IPS DF 19.7 (cell line): ENCODE measurements around the gene C20orf96.
"Not testable (repeated sequence)": the region's sequence is repeated elsewhere in the genome, so short reads cannot be mapped to it uniquely, and the experiment has no call there.

Source experiments
- DNase-seq: peaks from one replicate; pipeline ENCODE4 v3.0.0-alpha.2; 2013; ENCODE audit warnings: low read depth, low spot score

Gene C20orf96

DNA sequence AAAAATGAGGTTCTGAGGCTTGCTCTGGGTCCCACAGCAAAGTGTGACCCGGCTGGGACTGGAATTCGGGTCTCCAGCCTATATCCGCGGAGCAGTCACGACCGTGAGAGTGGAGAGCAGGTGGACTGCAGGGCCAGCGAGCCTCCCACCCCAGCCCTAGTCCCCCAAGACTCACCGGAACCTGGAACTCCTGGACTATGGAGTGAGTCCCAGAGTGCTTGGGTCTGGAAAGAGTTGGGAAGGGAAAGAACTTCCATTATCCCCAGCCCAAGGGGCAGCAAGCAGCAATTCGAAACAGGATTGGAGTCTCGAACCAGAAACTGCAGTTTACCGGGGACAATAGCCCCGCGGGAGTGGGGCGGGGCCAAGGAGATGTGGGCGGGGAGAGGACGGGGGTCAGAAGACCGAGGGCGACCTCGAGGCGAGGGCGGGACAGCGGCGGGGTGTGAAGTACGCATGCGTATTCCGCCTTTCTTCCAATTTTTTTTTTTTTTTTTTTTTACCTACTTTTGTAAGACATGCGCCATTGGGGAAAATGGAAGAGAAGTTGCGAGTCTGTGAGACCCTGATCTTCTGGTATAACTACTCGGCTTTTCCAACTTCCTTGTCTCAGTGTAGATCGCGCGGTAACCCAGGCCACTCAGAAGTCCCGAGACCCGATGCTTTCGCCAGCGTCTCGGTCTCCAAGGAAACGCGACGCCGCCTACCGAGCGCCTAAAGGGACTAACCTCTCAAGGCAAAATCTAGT, at the start of gene C20orf96:
Gene C20orf96 (minus strand): TSS at position 667 of the 748 bp plus-strand sequence. CDS start 140 bp downstream, at position 527.
- no peak for DNase-seq

- DNase-seq, result not testable (repeated sequence)
Observed at GRCh38 chr20:336040-336439, 45.5 kb upstream of the C20orf96 start.

DNA sequence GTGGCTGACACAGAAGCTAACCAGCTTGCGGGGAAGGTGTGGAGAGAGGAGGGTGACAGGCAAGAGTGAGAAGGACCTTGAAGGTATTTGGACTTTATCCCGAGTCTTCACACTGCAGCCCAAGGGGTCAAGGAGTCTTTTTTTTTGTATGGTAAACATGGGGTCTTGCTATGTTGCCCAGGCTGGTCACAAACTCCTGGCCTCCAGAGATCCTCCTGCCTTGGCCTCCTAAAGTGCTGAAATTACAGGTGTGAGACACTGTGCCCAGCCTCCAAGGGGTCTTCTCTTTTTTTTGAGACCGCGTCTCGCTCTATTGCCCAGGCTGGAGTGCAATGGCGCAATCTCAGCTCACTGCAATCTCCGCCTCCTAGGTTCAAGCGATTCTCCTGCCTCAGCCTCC, 44.0 kb upstream of the C20orf96 start:
- DNase-seq, result no peak

- DNase-seq, result no peak
Observed at GRCh38 chr20:330233-331149, 39.9 kb upstream of the C20orf96 start.

GRCh38 chr20:329851-330232, 39.3 kb upstream of the C20orf96 start:
- DNase-seq, result no peak

- DNase-seq, result no peak
Observed at GRCh38 chr20:328975-329695, 38.6 kb upstream of the C20orf96 start.

- DNase-seq, result no peak
Observed at GRCh38 chr20:328027-328974, 37.8 kb upstream of the C20orf96 start.

- no peak for DNase-seq
Observed at GRCh38 chr20:327186-328026, 36.9 kb upstream of the C20orf96 start.

DNA sequence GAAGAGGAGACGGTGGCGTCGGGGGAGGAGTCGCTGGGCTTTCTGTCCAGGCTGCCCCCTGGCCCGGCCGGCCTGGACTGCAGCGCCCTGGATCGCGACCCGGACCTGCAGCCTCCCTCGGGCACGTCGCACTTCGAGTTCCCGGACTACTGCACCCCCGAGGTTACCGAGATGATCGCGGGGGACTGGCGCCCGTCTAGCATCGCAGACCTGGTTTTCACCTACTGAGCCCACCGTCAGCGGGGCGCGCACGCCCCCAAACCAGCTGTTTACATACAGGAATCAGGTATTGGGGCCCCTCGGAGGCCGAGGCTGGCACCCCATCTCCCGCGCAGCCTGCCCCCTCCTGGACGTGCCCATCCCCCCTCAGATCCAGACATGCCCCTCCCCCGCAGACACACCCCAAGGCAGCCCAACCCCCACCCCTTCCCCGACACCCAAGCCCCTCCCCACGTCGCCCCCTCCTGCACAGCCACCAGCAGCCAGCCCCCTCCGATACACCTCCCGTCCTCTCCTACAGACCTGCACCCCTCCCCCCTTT, 36.2 kb upstream of the C20orf96 start:
- DNase-seq, result peak; percentile 80

- DNase-seq, result no peak
Observed at GRCh38 chr20:325889-326644, 35.5 kb upstream of the C20orf96 start.

DNA sequence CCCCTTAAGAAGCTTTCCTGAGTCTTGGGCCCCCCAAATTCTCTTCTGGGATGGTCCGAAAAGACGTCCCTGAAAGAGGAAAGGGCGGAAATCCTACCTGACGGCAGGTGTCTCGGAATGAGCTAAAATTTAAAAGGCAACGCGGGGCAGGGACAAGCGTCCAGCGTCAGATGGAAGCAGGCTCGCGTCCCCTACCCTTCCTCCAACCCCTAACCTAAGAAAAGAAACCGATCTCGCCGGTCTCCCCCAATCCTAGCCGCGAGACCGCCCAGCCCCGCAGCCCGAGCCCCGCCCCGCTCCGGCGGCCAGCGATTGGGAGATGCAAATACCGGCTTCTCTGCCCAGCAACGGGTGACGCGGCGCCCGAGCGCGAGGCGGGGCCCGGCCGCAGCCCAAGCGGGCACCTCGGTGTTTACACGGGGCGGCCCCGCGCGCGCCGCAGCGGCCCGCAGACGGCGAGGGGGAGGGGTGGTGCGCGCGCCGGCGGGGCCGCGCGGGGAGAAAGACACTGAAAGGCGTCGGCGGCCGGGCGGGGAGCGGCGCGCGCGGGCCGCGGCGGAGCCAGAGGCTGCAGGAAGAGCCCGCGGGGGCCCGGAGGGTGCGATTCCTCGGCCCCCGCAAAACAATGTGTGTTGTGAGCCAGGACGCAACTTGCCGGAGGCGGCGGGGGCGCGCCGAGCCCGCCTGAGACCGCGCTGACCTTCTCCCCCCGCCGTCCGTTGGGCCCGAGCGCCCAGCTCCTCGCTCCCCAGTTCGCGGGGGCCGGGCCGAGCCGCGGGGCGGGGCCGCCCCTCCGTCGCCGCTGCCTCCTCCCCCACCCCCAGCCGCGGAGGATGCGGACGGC, 34.7 kb upstream of the C20orf96 start, which contains the start of gene SOX12:
Gene SOX12 (plus strand): TSS at position 508 of the 844 bp plus-strand sequence. CDS start 373 bp downstream, outside the sequence.
- DNase-seq, result peak; percentile 83

DNA sequence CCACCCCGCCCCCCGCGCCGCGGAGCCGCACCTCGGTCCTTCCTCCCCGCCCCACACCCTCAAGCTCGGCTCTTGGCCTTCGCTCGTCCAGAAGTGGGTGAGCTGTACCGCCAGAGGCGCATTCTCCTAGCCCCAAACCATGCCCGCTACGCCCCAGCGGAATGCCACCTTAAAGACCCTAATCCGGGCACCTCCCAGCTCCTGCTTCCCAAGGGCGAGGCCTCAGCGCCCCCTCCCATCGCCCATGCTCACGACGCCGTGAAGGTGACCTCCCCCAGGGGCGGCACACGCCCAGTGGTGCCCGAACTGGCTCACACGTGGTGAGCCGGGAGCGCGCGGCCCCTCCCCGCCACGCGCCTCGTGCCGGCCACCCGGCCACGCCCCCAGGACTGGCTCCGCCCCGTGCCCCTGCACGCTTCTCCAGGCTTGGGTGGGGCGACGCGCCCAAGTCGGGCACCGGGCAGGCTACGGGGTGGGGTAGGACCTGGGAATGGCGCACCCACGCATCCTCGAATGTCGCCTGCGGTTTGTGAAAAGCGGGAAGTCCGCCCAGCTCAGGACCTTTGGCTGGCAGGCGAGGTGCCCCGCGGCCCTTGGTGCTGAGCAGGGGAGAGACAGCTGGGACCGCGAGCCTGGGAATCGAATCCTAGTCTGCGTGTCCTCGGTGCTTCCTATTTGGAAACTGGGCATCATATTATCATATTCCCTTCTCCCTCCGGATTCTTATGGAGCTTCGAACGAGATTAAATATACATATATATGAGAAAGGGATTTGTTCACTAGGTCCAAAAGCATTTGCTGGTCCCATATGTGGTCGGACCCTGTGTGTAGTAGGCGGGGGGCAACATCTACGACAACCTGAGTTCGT, 33.9 kb upstream of the C20orf96 start:
- peak; percentile 85 for DNase-seq

- no peak for DNase-seq
Observed at GRCh38 chr20:316316-317068, 25.9 kb upstream of the C20orf96 start.

- DNase-seq, result no peak
Observed at GRCh38 chr20:313948-314347, 23.4 kb upstream of the C20orf96 start.

DNA sequence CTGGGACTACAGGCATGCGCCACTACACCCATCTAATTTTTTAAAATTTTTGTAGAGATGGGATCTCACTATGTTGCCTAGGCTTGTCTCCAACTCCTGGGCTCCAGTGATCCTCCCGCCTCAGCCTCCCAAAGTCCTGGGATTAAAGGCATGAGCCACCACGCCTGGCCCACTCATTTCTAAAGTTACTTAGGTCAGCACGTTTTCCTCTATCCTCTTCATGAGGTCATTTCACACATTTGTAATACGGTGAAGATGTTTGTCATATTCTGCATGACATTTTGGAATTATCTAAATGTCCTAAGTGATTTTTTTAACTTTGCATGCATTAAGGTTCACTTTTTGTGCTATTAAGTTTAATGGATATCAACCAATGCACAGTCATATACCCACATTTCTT, 22.9 kb upstream of the C20orf96 start:
- no peak for DNase-seq

DNA sequence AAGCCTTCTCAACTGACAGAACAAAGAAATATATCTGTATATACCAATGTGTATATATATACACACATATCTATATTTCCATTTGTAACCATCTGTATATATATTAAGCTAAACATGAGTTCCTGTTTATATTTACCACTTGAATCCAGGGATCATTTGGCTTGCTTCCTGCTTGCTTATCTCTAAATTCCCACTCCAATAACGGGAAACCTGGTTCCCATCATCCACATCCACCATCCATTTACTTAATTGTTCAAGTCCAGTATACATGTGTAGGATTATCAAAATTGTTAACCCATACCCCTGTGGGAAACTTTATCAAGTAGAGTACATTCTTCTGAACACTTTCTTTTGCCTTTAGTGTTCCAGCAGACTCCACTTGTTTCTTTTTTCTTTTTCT, 22.3 kb upstream of the C20orf96 start:
- no peak for DNase-seq
